DMS114 treated with DMSO at 0.1 percent for 48 hours (cell line): Measurements from ENCODE around the gene TULP3.
A peak's percentile ranks its signal among the peaks of the same experiment; 100 is the strongest.

Source experiments
- DNase-seq: peaks from one replicate; lab custom pipeline; 2025; ENCODE audit not compliant: unreplicated experiment; lab: John Stamatoyannopoulos, UW

TULP3 gene

DNA sequence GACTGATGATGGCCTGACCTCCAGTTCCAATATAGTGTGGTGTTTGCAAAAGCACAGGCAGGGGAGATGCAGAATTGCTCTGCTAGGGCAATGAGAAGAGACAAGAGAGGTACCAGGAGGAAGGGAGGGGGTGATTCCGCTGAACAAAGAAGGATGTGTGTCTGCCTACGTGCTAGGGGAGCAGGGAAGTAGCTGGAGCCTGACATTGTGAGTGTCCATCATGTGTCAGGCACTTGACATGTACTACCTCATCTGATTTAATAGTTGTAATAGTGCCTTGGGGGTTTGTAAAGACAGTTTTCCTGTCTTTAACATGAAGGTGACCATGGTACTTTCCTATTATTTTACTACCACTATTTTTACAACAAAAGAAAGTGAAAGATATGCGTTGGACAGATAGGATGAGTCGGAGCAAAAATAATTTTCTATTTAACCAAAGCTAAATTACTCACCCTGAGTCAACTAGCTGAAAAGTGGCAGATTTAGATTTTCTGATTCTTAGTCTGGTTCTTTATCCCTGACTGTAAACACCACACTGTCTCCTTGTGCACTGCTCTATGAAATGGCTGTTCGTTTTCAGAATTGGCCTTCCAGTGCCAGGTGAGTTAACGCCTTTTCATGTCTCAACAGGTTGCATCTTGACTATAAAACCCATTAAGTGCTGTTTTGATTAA lies 34.8 kb downstream of the TULP3 start:
- no peak for DNase-seq

DNA sequence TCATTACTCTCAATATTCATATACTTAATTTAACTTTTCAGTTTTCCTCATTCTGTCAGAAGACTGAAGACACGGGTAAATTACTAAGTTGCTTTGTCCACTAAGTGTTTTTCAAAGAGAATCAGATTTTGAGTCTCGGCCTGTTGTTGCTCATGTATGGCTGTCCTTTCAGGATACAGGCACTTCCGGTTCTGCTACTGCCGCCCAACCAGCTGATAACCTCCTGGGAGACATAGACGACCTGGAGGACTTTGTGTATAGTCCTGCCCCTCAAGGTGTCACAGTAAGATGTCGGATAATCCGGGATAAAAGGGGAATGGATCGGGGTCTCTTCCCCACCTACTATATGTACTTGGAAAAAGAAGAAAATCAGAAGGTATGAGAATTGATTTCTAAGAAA lies 40.2 kb downstream of the TULP3 start:
- no peak for DNase-seq

DNA sequence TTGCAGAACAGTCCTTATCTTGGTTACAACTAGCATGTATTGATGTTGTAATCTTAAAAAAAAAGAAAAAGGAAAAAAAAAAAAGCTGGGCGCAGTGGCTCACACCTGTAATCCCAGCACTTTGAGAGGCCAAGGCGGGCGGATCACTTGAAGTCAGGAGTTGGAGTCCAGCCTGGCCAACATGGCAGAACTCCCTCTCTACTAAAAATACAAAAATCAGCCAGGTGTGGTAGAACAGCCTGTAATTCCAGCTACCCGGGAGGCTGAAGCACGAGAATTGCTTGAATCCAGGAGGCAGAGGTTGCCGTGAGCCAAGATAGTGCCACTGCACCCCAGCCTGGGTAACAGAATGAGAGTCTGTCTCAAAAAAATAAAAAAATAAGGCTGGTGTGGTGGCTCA lies 42.9 kb downstream of the TULP3 start:
- DNase-seq: no peak

DNA sequence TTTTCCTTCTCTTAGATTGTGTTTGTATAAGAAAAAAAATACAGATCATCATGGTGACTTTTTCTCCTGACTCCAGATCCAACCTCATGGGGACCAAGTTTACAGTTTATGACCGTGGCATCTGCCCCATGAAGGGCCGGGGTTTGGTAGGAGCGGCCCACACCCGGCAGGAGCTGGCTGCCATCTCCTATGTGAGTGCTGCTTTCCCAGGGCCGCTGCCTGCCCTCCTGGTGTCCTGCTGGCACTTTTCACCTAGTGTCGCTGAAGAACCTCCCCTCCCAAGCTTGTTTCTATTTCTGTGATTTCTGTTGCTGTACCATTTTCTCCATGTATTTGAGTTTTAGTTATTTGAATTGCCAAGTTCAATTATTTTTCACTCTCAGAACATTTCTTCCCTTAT lies 43.7 kb downstream of the TULP3 start:
- no peak for DNase-seq

- DNase-seq: no peak
Observed at GRCh38 chr12:2936301-2936700, 45.6 kb downstream of the TULP3 start.

- no peak for DNase-seq
Observed at GRCh38 chr12:2937500-2937899, 46.8 kb downstream of the TULP3 start.

DNA sequence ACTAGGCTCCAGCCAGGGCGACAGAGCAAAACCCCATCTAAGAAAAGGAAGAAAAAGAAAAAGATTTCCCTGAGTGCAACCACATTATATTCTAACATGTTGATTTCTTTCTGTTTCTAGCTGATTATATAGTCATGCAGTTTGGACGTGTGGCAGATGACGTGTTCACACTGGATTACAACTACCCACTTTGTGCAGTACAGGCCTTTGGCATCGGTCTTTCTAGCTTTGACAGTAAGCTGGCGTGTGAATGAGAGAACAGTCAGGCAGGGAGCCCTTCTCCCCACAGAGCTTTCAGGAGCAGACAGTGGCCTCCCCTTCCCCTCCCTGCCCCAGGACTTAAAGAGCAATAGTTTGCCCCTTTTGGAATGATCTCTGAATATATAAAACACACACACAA lies 48.5 kb downstream of the TULP3 start:
- DNase-seq: no peak

- no peak for DNase-seq
Observed at GRCh38 chr12:2940564-2940963, 49.9 kb downstream of the TULP3 start.

DNA sequence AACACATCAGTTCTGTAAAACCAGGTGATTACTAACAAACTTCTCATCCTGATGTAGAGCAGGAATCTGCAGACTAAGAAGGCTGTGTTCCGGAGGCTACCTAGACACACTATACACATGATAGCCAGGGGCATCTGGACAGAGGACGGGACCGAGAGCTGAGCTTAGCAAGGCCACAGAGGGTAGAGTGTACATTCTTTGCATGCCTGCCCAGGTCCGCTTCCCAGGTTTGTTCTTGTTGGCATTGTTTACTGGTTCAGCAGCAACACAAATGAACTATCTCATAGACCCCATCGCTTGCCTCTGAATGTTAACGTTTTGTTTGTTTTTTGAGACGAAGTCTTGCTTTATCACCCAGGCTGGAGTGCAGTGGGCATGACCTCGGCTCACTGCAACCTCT lies 50.8 kb downstream of the TULP3 start:
- no peak for DNase-seq

GRCh38 chr12:2944401-2945047 lies 53.8 kb downstream of the TULP3 start:
- DNase-seq: no peak

GRCh38 chr12:2949411-2949810 lies 58.7 kb downstream of the TULP3 start:
- DNase-seq: no peak

GRCh38 chr12:2955888-2956287 lies 65.2 kb downstream of the TULP3 start:
- no peak for DNase-seq

GRCh38 chr12:2957816-2958431 lies 67.2 kb downstream of the TULP3 start:
- no peak for DNase-seq

GRCh38 chr12:2958432-2959191 lies 67.9 kb downstream of the TULP3 start:
- DNase-seq: peak; percentile 49

DNA sequence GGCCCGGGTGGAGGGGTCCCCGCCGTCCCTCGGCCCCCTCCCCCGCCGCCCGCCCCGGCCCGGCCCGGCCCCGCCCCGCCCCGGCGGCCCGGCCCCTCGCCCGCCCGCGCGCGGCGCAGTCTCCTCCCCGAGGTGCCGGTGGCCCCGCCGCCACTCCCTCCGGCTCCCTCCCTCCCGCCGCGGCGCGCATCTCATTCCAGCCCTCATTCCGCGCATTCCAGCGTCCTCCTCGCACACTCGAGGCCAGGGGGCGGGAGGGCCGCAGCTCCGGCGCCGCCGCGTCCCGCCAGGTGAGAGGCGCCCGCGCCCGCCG lies 68.5 kb downstream of the TULP3 start, which contains the start of gene TEAD4:
Gene TEAD4, plus strand, starts transcription at position 206 of the 313 bp plus-strand sequence.
- DNase-seq: peak; percentile 37

DNA sequence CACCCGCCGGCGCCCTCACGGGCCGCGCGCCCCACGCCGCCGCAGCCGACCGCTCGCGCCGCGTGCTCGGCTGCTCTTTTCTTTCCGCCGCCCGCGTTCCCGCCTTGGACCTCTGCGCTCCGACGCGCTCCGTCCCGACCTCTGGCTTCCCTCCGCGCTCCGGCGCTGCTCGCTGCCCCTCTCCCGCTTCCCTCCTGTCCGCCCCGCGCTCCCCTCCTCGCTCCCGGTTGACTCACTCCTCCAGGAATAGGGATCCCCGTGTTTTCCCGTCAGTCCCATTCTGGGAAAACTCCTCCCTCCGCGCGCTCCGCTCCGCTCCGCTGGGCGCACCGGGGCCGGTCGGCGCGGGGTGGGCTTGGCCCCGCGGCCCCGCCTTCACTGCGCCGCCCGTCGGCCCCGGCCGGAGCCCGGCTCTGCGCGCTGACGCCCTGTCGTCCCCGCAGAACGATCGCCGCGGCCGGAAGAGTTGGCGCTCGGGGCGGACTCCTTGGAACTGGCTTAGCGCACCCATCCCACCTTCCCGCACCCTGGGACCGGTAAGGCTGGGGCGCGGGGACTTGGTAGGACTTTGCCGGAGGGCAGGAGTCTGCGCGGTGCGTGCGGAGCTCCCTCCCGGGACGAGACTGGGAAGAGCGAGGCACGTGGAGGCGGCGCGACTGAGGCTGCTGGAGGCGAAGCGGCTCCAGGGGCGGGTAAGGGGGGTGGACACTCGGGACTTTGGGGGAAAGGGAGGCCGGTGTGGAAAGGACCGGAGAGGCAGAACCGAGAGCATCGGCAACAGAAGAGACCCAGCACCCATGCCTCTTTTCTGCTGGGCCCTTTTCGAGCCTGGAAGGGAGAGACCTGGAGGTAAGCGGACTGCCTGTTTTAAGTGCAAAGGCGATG lies 69.1 kb downstream of the TULP3 start:
- peak; percentile 22 for DNase-seq

DNA sequence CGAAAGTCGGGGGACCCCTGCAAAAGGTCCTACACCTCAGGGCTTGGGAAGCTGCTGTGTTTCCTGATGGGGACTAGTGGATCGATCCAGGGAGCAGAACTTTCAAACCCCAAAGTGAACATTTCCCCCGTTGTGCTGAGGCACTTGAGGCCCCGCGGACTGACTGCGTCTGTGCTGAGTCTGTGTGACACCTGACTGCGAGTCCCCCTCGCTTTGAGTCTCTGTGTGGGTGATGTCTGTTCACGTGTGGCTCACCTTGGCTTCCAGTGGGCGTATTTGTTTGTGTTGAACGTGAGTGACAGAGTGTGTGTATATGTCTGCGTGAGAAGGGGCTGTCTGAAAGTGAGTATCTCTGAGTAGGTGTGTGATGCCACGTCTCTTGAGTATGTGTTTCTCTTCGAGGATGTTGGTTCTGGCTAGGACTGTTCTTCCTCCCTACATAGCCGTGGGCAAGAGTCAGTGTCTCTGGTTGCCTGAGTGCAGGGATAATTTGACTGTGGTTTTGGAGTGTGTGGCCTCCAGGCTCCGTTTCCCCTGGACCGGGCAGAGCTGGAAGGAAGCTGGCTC lies 69.8 kb downstream of the TULP3 start:
- DNase-seq: peak; percentile 27

DNA sequence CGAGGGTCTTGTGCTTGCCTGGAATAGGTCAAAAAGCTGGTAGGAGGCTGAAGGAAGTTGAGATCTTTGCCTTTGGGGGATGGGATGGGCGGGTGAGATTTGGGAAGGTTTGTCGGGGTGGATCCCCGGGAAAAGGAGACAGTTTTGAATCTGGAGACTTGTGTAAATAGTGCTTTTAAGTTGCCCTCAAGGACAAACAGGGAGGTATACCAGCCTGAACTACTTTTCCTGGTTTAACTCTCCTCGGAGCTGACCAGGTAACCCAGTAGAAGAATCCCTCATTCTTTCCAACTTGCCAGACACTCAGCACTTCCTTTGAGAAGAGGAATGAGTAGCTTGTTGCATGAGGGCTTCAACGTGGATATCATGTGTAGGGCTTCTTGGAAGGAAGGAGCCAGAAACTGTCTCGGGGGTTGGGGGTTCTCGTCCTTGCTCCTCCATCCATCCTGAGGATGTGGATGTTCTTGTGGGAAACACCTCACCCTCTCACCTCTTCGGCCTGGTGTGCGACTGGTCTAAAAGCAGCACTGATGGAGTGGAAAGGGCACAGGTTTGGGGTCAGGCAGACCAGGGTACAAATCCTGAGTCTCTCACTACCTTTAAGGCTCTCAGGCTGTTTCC lies 70.4 kb downstream of the TULP3 start:
- no peak for DNase-seq

- DNase-seq: no peak
Observed at GRCh38 chr12:2961705-2962104, 71.0 kb downstream of the TULP3 start.

- no peak for DNase-seq
Observed at GRCh38 chr12:2963154-2963759, 72.6 kb downstream of the TULP3 start.
